SK-N-MC (cell line): ENCODE results near the gene SATB2.

Source experiments
- EZH2 ChIP-seq: fragments of 200-600 bp; sonication (generic); IDR thresholded peaks from one replicate; pipeline ENCODE4 v1.6.1; 2017; ENCODE audit warnings: antibody characterized with exemption
- POLR2AphosphoS5 ChIP-seq: IDR thresholded peaks from 2 replicates; pipeline ENCODE4 v1.6.1; 2012; ENCODE audit warnings: mild to moderate bottlenecking, low read depth, low read length, borderline replicate concordance

DNA sequence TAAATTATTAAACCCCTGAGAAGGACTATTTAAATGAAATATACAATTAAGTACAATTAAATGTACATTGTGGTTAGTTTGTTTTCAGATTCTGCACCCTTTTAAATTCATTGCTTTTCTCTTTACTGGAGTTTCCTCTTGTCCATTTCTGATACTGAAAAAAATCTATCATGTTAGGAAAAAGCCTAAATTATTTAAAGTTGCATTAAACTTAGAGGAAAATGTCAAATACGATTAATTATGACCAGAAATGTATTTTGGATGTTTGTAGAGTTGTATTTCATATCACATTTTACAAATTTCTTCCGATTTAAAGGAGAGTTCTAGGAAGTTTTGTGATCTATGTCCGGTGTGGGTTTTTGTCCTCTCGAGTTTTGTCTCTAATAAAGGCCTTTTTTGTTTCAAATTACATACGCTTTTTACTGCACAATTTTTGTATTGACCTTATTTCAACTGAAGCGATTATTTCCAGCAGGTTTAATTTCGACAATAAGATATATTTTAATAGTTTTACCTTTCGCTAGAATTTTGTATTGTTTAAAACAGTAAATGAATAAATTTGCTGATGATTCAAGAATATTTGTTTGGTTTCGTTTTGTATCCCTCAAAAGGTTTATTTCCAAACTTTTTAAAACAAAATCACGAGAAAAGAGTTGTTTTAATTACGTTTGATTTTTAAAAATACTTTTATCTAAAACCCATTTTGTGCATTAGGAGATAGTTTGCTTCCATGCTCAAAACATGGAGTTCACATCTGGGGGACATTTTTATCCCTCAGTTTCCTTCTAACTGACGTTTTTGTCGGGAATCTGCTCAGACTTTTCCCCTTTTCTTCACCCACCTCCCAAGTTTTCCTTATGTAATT, 3.3 kb upstream of the SATB2 start:
- TF ChIP-seq EZH2, result no peak
- no peak for TF ChIP-seq POLR2AphosphoS5
